ENCODE data around the gene GRIN3A.

GRCh38 chr9:101639785-101640665 is 98.4 kb downstream of the GRIN3A start:
- no peak for TF ChIP-seq POLR2A (IDR thresholded peaks at IDR 0.05)
- TF ChIP-seq CTCF (IDR thresholded peaks at IDR 0.05) = no peak

Measured in esophagus squamous epithelium (tissue), 4 donors.